Activated gamma-delta T cell treated with anti-CD3 and anti-CD28 coated beads, Interleukin-2, amount 50 U/mL, for 16 hours (primary cell): ENCODE results near the gene CYP17A1.
"Not testable (repeated sequence)": the region's sequence is repeated elsewhere in the genome, so short reads cannot be mapped to it uniquely, and the experiment has no call there.

ENCODE experiments used
- DNase-seq: peaks from one replicate; pipeline ENCODE4 v3.0.0-alpha.2; 2020; ENCODE audit warnings: low read depth

Gene CYP17A1

GRCh38 chr10:102837230-102837721, at the start of gene CYP17A1:
Gene CYP17A1 (minus strand): TSS chr10:102837413. CDS start chr10:102837361, 52 bp downstream.
- DNase-seq = no peak

GRCh38 chr10:102880256-102880655, 43.0 kb upstream of the CYP17A1 start:
- DNase-seq = no peak

- no peak for DNase-seq
These were observed 41.4 kb upstream of the CYP17A1 start for GRCh38 chr10:102878629-102879028.

GRCh38 chr10:102876747-102877153, 39.5 kb upstream of the CYP17A1 start:
- DNase-seq = no peak

- no peak for DNase-seq
These were observed 35.0 kb upstream of the CYP17A1 start for GRCh38 chr10:102872163-102872562.

- no peak for DNase-seq
These were observed 33.0 kb upstream of the CYP17A1 start for GRCh38 chr10:102870221-102870620.

- DNase-seq = no peak
These were observed 32.3 kb upstream of the CYP17A1 start, which contains the start of gene AS3MT for GRCh38 chr10:102869258-102870198. Gene AS3MT (plus strand): TSS chr10:102869470. CDS start chr10:102869593, 123 bp downstream.

- no peak for DNase-seq
These were observed 31.7 kb upstream of the CYP17A1 start for GRCh38 chr10:102868911-102869257.

- no peak for DNase-seq
These were observed 28.4 kb upstream of the CYP17A1 start for GRCh38 chr10:102865620-102866019.

- DNase-seq = no peak
These were observed 26.4 kb upstream of the CYP17A1 start for GRCh38 chr10:102863660-102864059.

- DNase-seq = no peak
These were observed 22.7 kb upstream of the CYP17A1 start for GRCh38 chr10:102859911-102860310.

GRCh38 chr10:102856758-102857424, 19.7 kb upstream of the CYP17A1 start:
- DNase-seq = no peak

GRCh38 chr10:102855731-102856436, 18.7 kb upstream of the CYP17A1 start:
- not testable (repeated sequence) for DNase-seq

- not testable (repeated sequence) for DNase-seq
These were observed 16.0 kb upstream of the CYP17A1 start for GRCh38 chr10:102853237-102853636.

GRCh38 chr10:102850025-102850518, 12.9 kb upstream of the CYP17A1 start:
- DNase-seq = no peak

- DNase-seq = no peak
These were observed 8.2 kb upstream of the CYP17A1 start for GRCh38 chr10:102845352-102845902.

GRCh38 chr10:102844190-102844776, 7.1 kb upstream of the CYP17A1 start:
- DNase-seq = not testable (repeated sequence)

- DNase-seq = not testable (repeated sequence)
These were observed 5.9 kb upstream of the CYP17A1 start for GRCh38 chr10:102843139-102843538.

GRCh38 chr10:102841827-102842345, 4.7 kb upstream of the CYP17A1 start:
- DNase-seq = no peak

GRCh38 chr10:102838276-102838927, 1.2 kb upstream of the CYP17A1 start:
- not testable (repeated sequence) for DNase-seq
